ENCODE results near the gene MYOG. TPM values are rescaled to one million over a fixed set of nuclear protein-coding genes. Genes with fewer than 3 reads are reported as not detected.

MYOG gene
- total RNA-seq, 1 experiment from 2014 or later = not detected

DNA sequence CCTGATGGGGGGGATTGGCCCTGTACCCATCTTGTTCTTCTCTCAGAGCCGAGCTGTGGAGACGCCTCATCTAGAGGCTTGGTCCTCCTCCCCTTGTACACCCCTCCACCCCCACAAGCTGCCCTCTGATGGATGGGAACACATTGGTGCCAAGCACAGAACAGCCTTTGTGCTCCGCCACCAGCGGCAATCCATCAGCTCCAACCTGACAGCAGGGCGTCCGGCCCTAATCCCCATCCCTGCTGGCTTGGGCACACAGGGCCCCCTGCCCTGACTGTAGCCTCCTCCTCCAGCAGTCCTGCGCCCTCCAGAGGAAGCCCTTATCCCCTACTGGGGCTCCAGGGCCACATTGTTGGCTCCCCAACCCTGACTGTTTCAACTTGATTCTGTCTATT is 3.8 kb upstream of the MYOG start:
- Histone ChIP-seq H3K4me3 (ENCODE audit: low read depth, low read length) (no peak overlapping the region), H3K4me1 (no peaks in the 10 kb centered on the region), H3K9me3 (peaks cover under 1% of the 10 kb centered on the region; the same call in 1 of the 2 replicates), H3K27me3 (replicated peaks; ENCODE audit: control insufficient read depth, insufficient read depth, low read length) (no peaks in the 10 kb centered on the region), H3K36me3 (ENCODE audit: control insufficient read depth, insufficient read depth, low read length) (no peaks in the 10 kb centered on the region)
- Mint-ChIP-seq H3K9me3 (ENCODE audit: unreplicated experiment) (peaks cover 6% of the 10 kb centered on the region), H3K36me3 (ENCODE audit: insufficient read depth, unreplicated experiment) (no peaks in the 10 kb centered on the region), H3K4me1 (ENCODE audit: low read depth, unreplicated experiment) (no peaks in the 10 kb centered on the region), H3K4me3 (ENCODE audit: unreplicated experiment) (no peak overlapping the region), H3K27ac (ENCODE audit: unreplicated experiment) (no peak overlapping the region), H3K27me3 (ENCODE audit: insufficient read depth, unreplicated experiment) (peaks cover 3% of the 10 kb centered on the region)
- TF ChIP-seq CTCF (IDR thresholded peaks at IDR 0.05; ENCODE audit: insufficient read depth in 1 of 2, low read depth in 1 of 2, low read length in 1 of 2, severe bottlenecking in 1 of 2, unreplicated experiment in 1 of 2) = no peak
- no TSS peak for BruUV-seq (replicated peaks)
- ChIA-PET CTCF (interaction anchor here (0.6 kb wide), 1 partner anchor 44 kb away, joined by 4 read pairs; no protein-coding TSS in a partner anchor), POLR2A (no interaction called here)
- intact Hi-C loops (cut with micrococcal nuclease; ENCODE audit: unreplicated experiment) = no loop called here
- no peak for DNase-seq

- Mint-ChIP-seq H3K27ac (ENCODE audit: unreplicated experiment) (no peak overlapping the region), H3K4me1 (ENCODE audit: low read depth, unreplicated experiment) (no peaks in the 10 kb centered on the region), H3K9me3 (ENCODE audit: unreplicated experiment) (peaks cover 1% of the 10 kb centered on the region), H3K27me3 (ENCODE audit: insufficient read depth, unreplicated experiment) (peaks cover 3% of the 10 kb centered on the region), H3K36me3 (ENCODE audit: insufficient read depth, unreplicated experiment) (no peaks in the 10 kb centered on the region), H3K4me3 (ENCODE audit: unreplicated experiment) (no peak overlapping the region)
- ChIA-PET CTCF (no interaction called here), POLR2A (no interaction called here)
- no peak overlapping the region for H3K4me3 ChIP-seq (ENCODE audit: low read depth, low read length)
- no peaks in the 10 kb centered on the region for H3K27me3 ChIP-seq (replicated peaks; ENCODE audit: control insufficient read depth, insufficient read depth, low read length)
- DNase-seq = no peak
- H3K9me3 ChIP-seq = no peaks in the 10 kb centered on the region
- H3K4me1 ChIP-seq = no peaks in the 10 kb centered on the region
- no TSS peak for BruUV-seq (replicated peaks)
- intact Hi-C loops (cut with micrococcal nuclease; ENCODE audit: unreplicated experiment) = no loop called here
- TF ChIP-seq CTCF (IDR thresholded peaks at IDR 0.05; ENCODE audit: insufficient read depth in 1 of 2, low read depth in 1 of 2, low read length in 1 of 2, severe bottlenecking in 1 of 2, unreplicated experiment in 1 of 2) = no peak
- no peaks in the 10 kb centered on the region for H3K36me3 ChIP-seq (ENCODE audit: control insufficient read depth, insufficient read depth, low read length)
Measured at GRCh38 chr1:203089001-203089650, 3.3 kb upstream of the MYOG start.

GRCh38 chr1:203088441-203088840 is 2.6 kb upstream of the MYOG start:
- Mint-ChIP-seq H3K27me3 (ENCODE audit: insufficient read depth, unreplicated experiment) (peaks cover 3% of the 10 kb centered on the region), H3K9me3 (ENCODE audit: unreplicated experiment) (no peaks in the 10 kb centered on the region), H3K4me1 (ENCODE audit: low read depth, unreplicated experiment) (no peaks in the 10 kb centered on the region), H3K36me3 (ENCODE audit: insufficient read depth, unreplicated experiment) (no peaks in the 10 kb centered on the region), H3K27ac (ENCODE audit: unreplicated experiment) (no peak overlapping the region), H3K4me3 (ENCODE audit: unreplicated experiment) (no peak overlapping the region)
- ChIA-PET CTCF (no interaction called here), POLR2A (no interaction called here)
- no peaks in the 10 kb centered on the region for H3K27me3 ChIP-seq (replicated peaks; ENCODE audit: control insufficient read depth, insufficient read depth, low read length)
- DNase-seq = no peak
- no peak overlapping the region for H3K4me3 ChIP-seq (ENCODE audit: low read depth, low read length)
- H3K36me3 ChIP-seq (ENCODE audit: control insufficient read depth, insufficient read depth, low read length) = no peaks in the 10 kb centered on the region
- H3K9me3 ChIP-seq = no peaks in the 10 kb centered on the region
- TF ChIP-seq CTCF (IDR thresholded peaks at IDR 0.05; ENCODE audit: insufficient read depth in 1 of 2, low read depth in 1 of 2, low read length in 1 of 2, severe bottlenecking in 1 of 2, unreplicated experiment in 1 of 2) = no peak
- BruUV-seq (replicated peaks) = no TSS peak
- intact Hi-C loops (cut with micrococcal nuclease; ENCODE audit: unreplicated experiment) = no loop called here
- H3K4me1 ChIP-seq = no peaks in the 10 kb centered on the region

All from Caco-2 (cell line).